Measurements from ENCODE around the gene U2SURP. TPM values are rescaled to one million over a fixed set of nuclear protein-coding genes. Genes with fewer than 3 reads are reported as not detected.

The U2SURP gene
- total and polyA plus RNA-seq, 12 donors, result 14.1 to 49.3 (median 40.2) TPM

DNA sequence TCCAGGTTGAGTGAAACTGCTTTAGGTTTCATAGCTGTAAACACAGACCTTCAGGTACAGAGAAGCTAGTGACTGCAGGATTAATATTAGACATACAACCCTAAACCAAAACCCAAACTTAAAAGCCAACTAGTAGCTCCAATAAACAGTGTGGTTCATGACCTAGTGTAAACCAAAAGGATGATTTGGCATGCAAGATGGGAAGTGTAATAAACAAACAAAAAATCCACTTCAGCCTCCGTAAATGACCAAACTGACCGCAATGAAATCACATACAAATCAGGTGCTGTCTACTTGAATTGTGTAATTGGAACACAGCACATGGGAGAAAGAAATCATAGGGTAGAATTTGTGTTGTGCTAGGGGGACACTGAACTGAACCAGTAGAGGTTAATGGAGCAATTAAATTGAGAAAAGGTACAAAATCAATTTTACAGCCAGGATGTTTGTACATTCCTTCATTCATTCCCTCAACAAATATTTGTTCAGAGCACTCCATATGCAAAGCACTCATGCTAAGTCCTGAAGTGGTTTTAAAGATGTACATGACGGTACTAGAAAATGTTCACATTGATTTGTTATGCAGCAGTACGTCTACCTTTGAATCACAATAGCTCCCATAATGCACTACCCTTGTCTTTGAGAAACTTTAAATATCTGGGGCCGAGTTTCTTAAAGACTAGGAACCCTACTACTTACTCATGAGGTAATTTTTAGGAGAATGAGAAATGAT is 96.8 kb downstream of the U2SURP start:
- H3K9me3 ChIP-seq, result no peaks in the 10 kb centered on the region
- whole genome bisulfite sequencing, 2 donors, result 87 to 89% methylated on average over 5 of the region's 5 CpGs

DNA sequence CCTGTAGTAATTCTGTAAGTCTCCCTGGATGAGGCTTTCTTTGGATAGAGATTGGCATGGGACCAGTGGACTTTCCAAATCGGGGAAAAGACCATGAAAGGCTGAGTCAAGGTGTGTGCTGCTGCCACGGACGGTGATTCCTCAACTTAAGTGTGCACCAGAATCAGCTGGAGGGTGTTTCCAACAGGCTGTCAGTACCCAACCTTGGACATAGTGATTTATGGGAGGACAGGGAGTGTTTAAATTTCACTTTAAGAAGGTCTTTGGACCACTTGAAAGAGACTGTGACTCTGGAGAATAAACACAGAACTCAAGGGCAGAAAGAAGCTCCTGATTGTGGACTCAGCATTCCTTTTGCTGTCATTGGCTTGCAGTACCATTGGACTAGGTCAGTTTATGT is 97.8 kb downstream of the U2SURP start:
- Histone ChIP-seq H3K27me3 (no peaks in the 10 kb centered on the region), H3K4me3 (no peak overlapping the region), H3K27ac (no peak overlapping the region), H3K4me1 (peaks cover 0 to 4% (median 0%) of the 10 kb centered on the region in 9 donors), H3K36me3 (no peaks in the 10 kb centered on the region), H3K9me3 (peaks cover 0 to 5% (median 0%) of the 10 kb centered on the region in 11 donors)
- ATAC-seq (no peak), DNase-seq (no peak)
- TF ChIP-seq, protein P1, sequence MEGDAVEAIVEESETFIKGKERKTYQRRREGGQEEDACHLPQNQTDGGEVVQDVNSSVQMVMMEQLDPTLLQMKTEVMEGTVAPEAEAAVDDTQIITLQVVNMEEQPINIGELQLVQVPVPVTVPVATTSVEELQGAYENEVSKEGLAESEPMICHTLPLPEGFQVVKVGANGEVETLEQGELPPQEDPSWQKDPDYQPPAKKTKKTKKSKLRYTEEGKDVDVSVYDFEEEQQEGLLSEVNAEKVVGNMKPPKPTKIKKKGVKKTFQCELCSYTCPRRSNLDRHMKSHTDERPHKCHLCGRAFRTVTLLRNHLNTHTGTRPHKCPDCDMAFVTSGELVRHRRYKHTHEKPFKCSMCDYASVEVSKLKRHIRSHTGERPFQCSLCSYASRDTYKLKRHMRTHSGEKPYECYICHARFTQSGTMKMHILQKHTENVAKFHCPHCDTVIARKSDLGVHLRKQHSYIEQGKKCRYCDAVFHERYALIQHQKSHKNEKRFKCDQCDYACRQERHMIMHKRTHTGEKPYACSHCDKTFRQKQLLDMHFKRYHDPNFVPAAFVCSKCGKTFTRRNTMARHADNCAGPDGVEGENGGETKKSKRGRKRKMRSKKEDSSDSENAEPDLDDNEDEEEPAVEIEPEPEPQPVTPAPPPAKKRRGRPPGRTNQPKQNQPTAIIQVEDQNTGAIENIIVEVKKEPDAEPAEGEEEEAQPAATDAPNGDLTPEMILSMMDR (IDR thresholded peaks at IDR 0.05), result no peak
- intact Hi-C loops (cut with DNase I), result loop anchor here in 1 of 10 donors (10.0 kb wide), 1 partner anchor 56 kb away; no protein-coding TSS in a partner anchor
- 72 to 79% methylated on average over 3 of the region's 3 CpGs for WGBS, 2 donors

More for the DNA sequence above, 96.8 kb downstream of the U2SURP start:
- no peaks in the 10 kb centered on the region for H3K27me3 ChIP-seq
- no peak for DNase-seq
- no peaks in the 10 kb centered on the region for H3K36me3 ChIP-seq
- no peak overlapping the region for H3K4me3 ChIP-seq
- H3K4me1 ChIP-seq, result peaks cover 0 to 4% (median 0%) of the 10 kb centered on the region in 9 donors
- TF ChIP-seq, protein P1 (IDR thresholded peaks at IDR 0.05), result no peak
- intact Hi-C loops (cut with DNase I), result loop anchor here in 1 of 10 donors (10.0 kb wide), 1 partner anchor 57 kb away; no protein-coding TSS in a partner anchor
- ATAC-seq, result no peak
- no peak overlapping the region for H3K27ac ChIP-seq

- TF ChIP-seq, protein P1 (IDR thresholded peaks at IDR 0.05), result no peak
- H3K9me3 ChIP-seq, result peaks cover 0 to 10% (median 5%) of the 10 kb centered on the region in 11 donors
- no peaks in the 10 kb centered on the region for H3K27me3 ChIP-seq
- H3K36me3 ChIP-seq, result no peaks in the 10 kb centered on the region
- H3K27ac ChIP-seq, result no peak overlapping the region
- intact Hi-C loops (cut with DNase I), result loop anchor here in 1 of 10 donors (10.0 kb wide), 1 partner anchor 55 kb away; no protein-coding TSS in a partner anchor
- peaks cover 0 to 4% (median 0%) of the 10 kb centered on the region in 9 donors for H3K4me1 ChIP-seq
- no peak overlapping the region for H3K4me3 ChIP-seq
- WGBS, 2 donors, result 69 to 81% methylated on average over 2 of the region's 2 CpGs
- ATAC-seq (no peak), DNase-seq (no peak)
Observed at GRCh38 chr3:143099690-143100089, 98.3 kb downstream of the U2SURP start.

- TF ChIP-seq, protein P1 (IDR thresholded peaks at IDR 0.05), result no peak
- H3K4me3 ChIP-seq, result no peak overlapping the region
- H3K9me3 ChIP-seq, result peaks cover 0 to 18% (median 12%) of the 10 kb centered on the region in 11 donors
- 85 to 86% methylated on average over 6 of the region's 6 CpGs for WGBS, 2 donors
- no peaks in the 10 kb centered on the region for H3K36me3 ChIP-seq
- H3K27ac ChIP-seq, result no peak overlapping the region
- H3K4me1 ChIP-seq, result peaks cover 0 to 4% (median 0%) of the 10 kb centered on the region in 9 donors
- intact Hi-C loops (cut with DNase I), result no loop called here
- H3K27me3 ChIP-seq, result no peaks in the 10 kb centered on the region
- ATAC-seq (no peak), DNase-seq (no peak)
Observed at GRCh38 chr3:143100451-143100850, 99.1 kb downstream of the U2SURP start.
